Mammary epithelial cell (primary cell): ENCODE results near the gene APOL1.

Experiments used
- EZH2 ChIP-seq: IDR thresholded peaks from 2 replicates; pipeline ENCODE4 v1.6.1; 2012; ENCODE audit warnings: low read length, inconsistent platforms, borderline replicate concordance
- TF ChIP-seq, protein P1 (sequence below), 2 donors: IDR thresholded peaks in 1 of 2; conservative IDR thresholded peaks in 1 of 2; 2 replicates each; pipeline ENCODE4 v1.5.1; 2011 to 2012; ENCODE audit warnings: inconsistent platforms in 2 of 2, low read length in 2 of 2, mild to moderate bottlenecking in 2 of 2, control low read depth in 1 of 2, low read depth in 1 of 2; ENCODE audit not compliant: insufficient read depth in 1 of 2; ENCODE audit errors: extremely low read depth in 1 of 2

DNA sequence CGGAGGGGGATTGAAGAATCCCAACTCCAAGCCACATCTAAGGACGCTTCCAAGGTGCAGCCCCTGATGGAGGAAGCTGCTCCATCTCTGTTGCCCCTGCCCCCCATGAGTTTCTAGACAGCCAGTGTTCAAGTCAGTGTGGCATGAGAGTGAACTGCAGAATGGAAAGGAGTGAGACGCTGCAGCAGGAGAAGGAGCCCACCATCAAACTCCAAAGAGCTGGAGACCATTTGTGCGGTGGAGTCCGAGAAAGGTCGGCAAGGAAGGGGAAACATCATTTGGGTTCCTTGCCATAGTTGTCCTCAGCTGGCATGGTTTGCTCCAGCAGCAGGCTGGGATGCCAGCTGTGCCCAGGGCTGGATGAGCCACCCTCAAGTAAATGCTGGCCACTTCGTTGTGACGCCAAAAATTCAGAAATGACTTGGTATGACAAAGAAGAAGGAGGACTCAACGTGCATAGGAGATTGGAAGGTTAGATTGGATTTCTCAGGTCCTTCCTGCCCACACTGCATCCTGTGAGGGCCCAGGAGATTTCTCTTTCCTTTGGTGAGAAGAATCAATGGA, 30.0 kb upstream of the APOL1 start:
- TF ChIP-seq, protein P1, sequence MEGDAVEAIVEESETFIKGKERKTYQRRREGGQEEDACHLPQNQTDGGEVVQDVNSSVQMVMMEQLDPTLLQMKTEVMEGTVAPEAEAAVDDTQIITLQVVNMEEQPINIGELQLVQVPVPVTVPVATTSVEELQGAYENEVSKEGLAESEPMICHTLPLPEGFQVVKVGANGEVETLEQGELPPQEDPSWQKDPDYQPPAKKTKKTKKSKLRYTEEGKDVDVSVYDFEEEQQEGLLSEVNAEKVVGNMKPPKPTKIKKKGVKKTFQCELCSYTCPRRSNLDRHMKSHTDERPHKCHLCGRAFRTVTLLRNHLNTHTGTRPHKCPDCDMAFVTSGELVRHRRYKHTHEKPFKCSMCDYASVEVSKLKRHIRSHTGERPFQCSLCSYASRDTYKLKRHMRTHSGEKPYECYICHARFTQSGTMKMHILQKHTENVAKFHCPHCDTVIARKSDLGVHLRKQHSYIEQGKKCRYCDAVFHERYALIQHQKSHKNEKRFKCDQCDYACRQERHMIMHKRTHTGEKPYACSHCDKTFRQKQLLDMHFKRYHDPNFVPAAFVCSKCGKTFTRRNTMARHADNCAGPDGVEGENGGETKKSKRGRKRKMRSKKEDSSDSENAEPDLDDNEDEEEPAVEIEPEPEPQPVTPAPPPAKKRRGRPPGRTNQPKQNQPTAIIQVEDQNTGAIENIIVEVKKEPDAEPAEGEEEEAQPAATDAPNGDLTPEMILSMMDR (conservative IDR thresholded peaks at IDR 0.05 in 1 of 2, IDR thresholded peaks at IDR 0.05 in 1 of 2; ENCODE audit: extremely low read depth in 1 of 2, insufficient read depth in 1 of 2, low read depth in 1 of 2, low read length in 2 of 2): no peak
- TF ChIP-seq EZH2: no peak
